HG03378 (cell line): ENCODE measurements around the gene ENG.

Source experiments
- ATAC-seq: cut with Tn5 transposase; IDR thresholded peaks from one replicate; pipeline ENCODE4 v1.9.1; 2021; ENCODE audit warnings: mild to moderate bottlenecking, moderate library complexity; ENCODE audit not compliant: unreplicated experiment

Gene ENG

DNA sequence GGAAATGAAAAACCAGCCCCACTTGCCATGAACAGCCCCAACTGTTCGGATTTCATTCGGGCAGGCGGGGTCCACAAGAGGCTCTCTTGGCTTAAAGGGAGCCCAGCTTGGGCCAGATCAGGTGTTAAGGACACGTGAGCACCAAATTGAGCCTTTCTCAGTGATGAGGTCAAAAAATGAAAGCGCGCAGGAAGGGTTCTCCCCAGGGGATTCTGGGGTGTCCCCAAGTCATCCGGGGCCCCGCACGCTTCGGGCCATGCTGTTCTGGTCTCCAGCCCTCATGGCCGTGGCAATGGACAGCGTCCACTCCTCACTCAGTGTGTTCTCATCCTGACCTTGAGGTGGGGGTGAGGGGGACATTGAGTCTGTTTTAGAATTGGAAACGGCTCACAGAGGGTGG is 12.1 kb upstream of the ENG start:
- no peak for ATAC-seq

DNA sequence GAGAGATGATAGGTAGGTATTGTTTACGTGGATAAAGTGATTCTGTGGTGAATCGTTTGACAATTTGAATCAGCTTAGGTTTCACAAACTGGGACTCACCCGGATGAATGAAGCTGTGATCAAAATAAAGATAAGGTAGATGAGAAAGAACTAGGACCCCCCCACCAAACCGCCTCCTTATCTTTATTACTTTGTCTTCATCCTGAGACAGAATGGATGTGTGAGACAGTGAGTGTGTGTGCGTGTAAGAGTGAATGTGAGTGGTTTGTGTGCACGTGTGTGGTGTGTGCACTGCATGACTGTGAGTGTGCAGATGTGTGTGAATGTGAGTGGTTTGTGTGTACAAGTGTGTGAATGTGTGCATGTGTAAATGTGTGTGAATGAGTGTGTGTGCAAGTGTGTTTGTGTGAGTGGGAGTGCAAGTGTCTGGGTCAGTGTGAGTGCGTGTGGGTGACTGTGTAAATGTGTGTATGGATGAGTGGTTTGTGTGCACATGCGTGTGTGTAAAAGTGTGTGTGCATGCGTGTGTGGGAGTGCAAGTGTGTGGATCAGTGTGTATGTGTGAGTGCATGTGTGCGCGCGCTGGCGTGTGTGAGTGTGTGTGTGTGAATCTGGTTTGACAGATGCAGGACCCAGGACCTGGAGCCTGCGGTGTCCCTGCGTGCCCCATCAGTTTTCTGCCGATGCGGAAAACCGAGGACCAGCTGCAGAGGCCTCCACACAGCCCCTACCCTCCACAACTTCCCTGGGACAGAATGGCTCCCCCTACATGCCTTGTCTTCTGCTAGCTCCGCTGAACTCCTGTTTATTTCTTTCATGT is 11.4 kb upstream of the ENG start:
- no peak for ATAC-seq

DNA sequence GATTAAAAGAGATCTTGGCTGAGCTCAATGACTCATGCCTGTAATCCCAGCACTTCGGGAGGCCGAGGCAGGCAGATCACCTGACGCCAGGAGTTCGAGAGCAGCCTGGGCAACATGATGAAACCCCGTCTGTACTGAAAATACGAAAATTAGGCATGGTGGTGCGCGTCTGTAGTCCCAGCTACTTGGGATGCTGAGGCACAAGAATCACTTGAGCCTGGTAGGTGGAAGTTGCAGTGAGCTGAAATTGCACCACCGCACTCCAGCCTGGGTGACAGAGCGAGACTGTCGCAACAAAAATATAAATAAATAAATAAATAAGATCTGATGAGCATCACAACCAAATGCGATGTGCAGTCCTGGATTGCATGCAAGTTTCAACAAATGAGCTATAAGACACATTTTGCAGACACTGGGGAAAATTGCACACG is 8.7 kb upstream of the ENG start:
- no peak for ATAC-seq

DNA sequence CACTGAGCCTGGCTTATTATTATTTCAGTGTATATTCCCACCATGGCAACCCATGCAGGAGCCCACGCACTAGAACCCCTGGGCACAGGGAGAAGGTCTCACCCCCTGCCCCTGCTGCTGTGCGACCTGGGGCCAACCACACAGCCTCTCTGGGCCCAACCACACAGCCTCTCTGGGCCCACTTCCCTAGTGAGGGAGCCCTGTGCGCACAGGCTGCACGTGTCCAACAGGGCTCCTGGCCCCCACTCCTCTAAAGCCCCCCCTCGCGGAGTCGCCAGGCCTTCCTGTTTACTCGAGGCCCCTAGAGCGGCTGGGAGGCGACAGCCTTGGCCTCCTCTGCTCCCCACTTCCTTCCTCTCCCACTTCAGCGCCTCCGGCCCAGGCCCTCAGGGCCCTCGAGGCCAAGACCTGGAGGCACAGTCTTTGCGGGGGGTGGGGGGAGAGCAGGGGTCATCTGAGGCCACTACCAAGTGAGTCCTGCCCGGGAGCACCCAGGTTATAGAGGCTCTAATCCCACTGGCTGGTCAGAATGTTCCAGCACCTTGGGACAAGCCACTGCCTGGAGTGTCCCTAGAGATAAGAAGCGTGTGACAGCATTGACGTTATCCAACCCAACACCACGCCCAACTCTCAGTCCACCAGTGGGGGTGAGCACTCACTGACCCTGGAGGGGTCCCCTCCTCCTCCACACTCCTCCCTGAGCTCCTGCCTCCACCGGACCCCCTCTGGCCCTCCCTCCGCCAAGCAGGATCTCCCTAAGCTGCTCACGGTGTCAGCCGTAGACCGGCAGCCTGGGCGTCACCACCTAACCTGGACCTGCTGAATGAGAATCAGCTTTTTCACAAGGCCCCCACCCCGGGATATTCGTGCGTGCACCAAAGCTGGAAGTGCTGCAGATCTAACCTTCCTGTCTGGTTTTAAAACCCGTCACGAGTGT is 7.9 kb upstream of the ENG start:
- ATAC-seq: no peak

DNA sequence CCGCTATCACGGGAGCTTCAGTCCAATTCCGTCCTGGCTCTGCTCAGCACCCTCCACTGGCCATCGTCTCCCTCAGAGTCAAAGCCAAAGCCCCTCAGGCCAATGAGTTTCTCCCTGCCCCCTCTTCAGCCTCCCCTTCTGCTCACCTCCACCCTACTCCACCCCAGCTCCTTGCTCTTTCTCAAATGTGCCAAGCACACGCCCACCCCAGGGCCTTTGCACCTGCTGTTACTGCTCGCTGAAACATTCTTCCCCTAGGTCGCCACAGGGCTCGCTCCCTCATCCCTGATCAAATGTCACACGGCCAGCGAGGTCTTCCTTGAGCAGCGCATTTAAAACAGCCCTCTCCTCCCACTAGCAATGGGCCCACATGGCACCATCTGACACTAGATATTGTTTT is 6.3 kb upstream of the ENG start:
- ATAC-seq: no peak

DNA sequence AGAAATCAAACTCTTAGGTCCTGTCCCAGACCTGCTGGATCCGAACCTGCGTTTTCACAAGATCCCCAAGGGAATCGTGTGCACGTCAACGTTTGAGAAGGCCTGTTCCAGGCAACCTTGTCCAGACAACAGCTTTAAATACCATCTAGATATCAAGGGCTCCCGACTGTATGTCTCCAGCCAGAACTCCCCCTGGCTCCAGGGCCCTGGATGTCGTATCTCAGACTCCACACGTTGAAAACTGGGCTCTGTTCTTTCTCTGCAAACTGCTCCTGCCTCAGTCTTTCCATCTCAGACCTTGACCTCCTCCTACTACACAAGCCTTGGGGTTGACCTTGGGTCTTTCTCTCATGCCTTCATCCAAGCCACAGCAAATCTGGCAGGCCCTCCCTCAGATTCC is 5.8 kb upstream of the ENG start:
- ATAC-seq: no peak

DNA sequence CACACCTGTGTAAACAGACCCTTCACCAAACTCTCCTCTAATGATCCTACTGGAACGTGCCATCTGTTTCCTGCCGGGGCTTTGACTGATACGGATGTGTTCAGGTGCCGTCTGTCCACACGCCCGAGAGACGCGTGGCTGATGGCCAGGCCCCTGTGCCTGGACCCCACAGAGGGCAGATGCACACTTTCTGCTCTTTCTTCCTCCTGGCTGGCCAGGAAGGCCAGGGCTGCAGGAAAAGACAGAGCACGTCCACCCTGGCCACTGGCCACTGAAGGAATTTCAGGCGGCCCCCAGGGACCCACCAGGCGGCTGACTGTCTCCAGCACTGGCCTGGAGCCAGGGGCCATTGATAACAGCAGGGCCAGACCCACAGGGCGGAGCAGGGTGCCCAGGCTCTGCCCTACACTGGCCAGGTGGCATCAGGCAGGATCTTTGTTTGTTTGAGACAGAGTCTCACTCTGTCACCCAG is 3.6 kb upstream of the ENG start:
- no peak for ATAC-seq

DNA sequence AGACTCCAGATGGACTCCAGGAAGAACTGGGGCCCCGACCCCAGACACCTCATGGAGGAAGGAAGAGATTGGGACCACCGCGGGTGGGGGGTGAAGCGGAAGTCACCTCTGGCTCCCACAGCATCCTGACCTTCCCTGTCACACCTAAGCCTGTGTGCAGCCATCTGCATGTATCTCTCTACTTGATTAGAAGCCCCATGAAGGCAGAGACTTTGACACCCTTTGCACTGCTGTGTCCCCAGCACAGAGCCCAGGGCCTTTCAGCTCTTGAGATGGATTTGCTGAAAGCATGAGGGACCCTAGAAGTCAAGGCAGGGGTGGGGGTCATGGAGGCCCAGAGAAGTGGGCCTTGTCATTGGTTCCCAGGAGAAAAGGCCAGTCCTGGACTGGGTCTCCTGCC is 2.8 kb upstream of the ENG start:
- ATAC-seq: no peak

DNA sequence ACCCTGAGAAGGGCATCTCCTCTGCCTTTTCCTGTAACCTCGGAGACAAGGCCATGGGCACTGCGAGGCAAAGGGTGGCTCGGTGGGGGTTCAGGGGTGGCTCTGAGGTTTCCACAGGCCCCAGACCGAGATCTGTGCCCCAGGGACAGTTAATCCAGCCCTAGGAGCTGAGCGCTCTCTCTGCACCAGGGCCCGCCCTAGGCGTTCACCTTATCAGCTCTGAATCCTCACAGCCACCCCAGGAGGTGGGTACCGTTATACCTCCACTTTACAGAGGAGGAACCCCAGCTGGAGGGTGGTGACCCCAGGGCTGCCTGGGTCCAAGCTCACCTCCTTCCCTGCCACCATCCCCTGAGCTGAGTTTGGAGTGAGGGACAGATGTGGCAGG is 2.3 kb upstream of the ENG start:
- no peak for ATAC-seq

DNA sequence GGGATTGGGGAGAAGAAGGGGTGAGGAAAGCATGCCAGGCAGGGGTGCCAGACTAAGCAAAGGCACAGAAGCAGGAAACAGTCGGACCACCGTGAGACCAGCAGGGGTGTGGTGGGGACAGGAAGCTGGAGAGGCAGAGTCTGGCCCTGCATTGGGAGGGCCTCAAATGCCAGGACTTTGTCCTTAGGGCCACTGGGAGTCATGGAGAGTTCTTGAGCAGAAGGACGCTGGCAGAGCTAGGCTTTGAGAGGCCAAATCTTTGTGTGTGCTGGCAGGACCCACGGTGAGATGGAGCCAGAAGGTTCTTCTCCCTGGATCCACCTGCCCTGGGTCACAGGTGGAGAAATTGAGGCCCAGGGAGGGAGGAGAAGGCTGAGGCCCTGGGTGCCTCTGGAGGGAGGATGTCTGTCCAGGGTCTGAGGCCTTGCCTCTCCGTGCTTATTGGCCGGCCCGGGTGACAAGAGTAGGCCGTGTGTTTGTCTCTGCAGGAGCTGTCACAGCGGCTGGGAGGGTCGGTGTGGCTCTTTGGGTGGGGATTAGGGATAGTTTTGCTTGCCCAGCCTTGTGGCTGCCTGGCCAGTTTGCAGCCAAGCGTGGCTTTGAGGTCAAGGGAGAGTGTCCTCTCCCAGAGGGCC is 1.8 kb upstream of the ENG start:
- ATAC-seq: no peak

DNA sequence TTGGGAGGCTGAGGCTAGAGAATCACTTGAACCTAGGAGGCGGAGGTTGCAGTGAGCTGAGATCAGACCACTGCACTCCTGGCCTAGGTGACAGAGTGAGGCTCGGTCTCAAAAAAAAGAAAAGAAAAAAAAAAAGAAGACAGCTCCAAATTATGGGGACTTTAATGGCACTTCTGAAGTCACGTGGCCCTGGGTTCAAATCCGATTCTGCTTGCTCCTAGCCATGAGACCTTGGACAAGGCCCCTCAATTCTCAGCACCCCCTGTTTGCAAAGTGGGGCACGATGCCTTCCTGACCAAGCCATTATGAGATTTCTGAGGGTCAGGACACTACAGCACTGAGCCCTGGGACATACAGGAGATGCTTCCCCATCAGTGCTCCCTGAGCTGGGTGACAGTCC is 1.1 kb upstream of the ENG start:
- ATAC-seq: no peak

DNA sequence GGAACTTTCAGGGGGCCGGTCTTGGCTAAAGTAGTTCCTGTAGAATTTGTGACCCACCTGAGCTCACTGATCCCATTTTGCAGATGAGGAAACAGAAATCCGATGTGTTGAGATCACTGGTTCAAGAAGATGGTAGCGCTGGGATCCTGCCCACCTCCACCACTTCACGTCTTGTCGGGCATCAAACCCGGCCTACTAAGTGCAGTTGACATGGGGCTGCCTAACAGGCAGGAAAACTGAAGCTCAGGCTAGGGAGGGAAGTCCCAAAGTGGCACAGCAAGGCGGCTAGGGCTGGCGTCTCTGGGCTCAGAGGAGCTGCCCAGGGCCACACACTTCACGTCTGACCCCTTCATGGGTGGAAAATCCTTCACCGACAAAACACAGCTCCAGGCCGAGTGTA is 502 bp upstream of the ENG start:
- ATAC-seq: no peak

DNA sequence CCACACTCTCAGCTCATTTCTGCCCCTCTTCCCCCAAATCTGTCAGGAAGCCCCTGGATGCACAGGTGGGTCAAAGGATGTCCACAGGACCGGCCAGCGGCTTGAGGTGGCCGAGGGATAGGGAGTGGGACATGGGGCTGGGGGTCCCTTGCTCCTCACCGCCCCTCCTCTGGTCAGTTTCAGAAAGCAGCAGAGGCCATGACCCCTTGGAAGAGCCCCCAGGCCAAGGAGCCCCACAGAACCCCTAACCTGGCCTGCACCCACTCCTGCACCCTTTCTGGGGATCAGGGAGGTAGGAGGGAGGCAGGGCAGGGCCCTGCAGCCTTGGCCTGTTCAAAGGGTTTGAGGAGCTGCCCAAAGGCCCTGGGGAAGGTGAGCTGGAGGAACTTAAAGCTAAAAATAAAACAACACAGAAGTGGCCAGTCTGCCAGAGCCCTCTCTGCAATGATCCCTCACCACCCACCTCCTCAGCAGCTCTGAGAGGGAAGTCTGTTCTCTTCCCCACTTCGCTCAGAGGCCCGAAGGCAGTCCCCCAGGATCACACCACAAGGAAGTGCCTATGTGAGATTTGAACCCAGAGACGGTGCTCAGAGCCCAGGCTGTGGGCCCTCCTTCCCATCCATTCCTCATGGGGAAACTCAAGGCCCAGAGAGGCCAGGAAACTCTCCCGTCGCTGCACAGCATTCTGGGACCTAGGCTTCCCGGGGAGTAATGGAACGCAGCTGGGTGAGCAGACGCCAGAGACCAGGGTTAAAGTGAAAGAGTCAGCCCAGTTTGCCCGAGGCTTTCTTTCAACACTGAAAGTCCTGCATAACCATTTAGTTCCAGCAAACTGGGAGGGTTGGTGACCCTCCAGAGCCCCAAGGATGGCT is 910 bp downstream of the ENG start:
- no peak for ATAC-seq

DNA sequence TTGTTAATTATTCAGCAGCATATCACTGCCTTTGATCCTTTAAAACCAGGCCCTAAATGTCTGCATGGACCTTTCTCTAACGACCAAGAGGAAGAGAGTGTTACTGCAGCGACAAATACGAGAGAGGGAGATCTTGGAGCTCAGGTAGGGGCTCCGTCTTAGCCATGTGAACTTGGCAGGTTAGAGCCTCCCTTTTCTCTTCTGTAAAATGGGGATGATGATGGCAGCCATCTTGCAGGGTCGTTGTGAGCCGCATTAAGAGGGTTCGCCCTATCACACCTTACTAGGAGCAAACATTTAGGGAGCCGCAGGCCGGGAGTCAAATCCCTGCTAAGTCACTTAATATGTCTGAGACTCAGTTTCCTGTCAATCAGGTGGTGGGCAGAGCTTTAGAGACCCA is 1.6 kb downstream of the ENG start:
- no peak for ATAC-seq

DNA sequence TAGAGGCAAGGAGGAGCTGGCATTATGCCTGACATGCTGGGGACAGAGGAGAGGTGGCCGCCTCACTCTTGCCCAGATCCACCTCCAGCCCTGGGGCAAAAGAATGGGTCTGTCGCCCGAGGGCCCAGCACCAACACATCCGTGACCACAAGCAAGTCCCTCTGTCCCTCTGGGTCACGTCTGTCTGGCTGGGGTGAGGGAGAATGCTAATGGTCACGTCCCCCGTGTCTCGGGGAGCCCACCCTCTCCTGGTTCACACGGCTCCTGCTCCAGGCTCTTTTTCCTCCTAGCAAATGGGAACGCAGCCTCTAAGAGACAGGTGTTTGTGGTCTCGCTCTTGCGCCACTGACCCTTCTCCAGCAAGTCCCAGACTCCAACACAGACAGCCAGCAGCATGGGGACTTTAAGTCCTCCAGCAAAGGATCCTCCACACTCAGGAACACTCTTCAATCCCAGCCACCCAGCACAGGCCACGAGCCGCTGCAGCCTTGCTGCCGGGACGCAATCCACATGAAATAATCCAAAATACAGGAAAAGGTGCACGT is 4.1 kb downstream of the ENG start:
- ATAC-seq: no peak

DNA sequence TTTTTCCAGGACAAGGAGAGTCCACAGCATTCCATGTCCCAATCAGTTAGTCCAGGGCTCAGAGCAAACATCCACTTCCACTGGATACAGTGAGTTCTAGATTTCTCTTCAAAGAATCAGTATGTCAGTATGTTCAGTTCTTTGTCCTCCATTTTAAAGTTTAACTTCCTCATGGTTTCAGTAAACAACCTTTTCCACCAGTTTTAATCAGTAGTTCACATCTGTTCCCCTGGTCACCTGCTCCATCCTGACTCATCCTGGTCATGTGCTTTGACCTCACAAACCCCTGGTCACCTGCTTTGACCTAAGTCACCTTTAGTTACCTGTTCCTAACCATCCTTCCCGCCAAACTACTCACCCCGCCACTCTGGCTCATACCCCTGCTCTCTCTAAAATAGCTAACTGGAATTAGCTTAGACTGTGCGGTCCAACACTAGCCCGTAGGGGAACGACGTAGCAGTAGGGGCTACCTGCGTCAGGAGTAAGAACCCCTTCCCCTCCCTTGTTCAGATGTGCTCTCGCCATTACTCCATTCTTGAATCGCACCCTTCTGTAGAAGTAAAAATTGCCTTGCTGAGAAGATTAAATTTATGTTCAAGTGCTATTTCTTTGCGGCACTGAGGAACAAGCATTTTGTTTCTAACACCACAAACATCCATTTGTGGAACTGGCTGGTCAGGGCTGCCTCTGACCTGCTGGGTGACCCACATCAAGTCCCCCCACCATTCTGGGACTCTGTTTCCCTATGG is 5.5 kb downstream of the ENG start:
- ATAC-seq: no peak

DNA sequence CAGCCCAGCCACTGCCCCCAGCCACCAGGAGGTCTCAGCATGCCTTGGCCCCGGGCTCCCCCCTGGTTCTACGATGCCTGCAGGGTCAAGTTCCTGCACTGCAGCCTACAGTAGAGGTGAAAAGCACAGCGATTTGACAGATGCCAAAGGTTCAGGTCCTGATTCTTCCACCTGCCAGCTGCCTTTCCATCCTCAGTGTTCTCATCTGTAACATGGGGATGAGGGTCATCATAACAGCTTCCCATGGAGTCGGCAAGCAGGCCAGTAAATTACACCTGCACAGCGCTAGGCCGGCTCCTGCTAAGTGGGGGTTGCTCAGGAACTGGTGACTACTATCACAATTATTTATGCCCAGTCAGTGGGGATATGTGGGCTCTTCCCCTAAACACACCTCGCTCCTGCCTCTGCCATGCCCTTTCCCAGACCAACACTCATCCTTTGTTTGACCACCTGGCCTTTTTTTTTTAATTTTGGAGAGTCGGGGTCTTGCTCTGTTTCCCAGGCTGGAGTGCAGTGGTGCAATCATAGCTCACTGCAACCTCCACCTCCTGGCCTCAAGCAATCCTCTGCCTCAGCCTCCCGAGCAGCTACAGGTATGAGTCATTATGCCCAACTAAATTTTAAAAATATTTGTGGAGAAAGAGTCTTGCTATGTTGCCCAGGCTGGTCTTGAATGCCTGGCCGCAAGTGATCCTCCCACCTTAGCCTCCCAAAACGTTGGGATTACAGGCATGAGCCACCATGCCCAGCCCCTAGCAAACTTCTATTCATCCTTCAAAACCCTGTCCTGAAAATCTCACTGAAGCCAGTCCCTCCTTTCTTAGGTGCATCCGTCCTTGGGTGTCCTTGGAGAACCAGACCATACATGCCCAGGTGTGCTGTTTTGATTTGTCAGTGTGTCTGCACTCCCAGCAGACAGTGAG is 6.4 kb downstream of the ENG start:
- ATAC-seq: no peak

DNA sequence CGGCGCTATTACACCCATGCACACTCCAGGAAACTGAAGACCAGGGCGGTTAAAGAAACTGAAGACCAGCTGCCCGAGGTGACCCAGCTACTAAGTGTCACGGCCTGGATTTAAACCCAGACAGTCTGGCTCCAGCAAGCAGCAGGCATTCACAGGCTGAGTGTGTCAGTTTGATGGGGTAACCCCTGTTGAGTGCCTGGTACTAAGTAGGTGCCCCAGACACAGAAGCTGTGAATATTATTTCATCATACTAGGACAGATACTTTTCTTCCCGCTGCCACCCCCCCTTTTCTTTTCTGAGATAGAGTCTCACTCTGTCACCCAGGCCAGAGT is 7.3 kb downstream of the ENG start:
- no peak for ATAC-seq
